Tibial nerve (tissue), 4 donors: ENCODE results near the gene TENM3.

Experiments used
- EP300 ChIP-seq, 2 donors: sonication (generic); formaldehyde crosslinking; IDR thresholded peaks; one replicate each; pipeline ENCODE4 v1.6.1; 2017; ENCODE audit warnings: antibody characterized with exemption in 2 of 2, mild to moderate bottlenecking in 1 of 2
- POLR2A ChIP-seq, 2 donors: fragments of 450-650 bp; IDR thresholded peaks; one replicate each; pipeline ENCODE4 v1.6.1; 2017; ENCODE audit warnings: antibody characterized with exemption in 2 of 2, mild to moderate bottlenecking in 2 of 2, moderate library complexity in 2 of 2
- TF ChIP-seq, protein P1 (sequence below), 5 experiments: fragments of 200-600 bp in 3 of 5; fragments of 450-650 bp in 2 of 5; sonication (generic) in 3 of 5; IDR thresholded peaks; one replicate each; pipeline ENCODE4 v1.5.1; 2016 to 2019; ENCODE audit warnings: antibody characterized with exemption in 5 of 5, mild to moderate bottlenecking in 3 of 5, moderate library complexity in 2 of 5

GRCh38 chr4:182294451-182294850 lies 51.2 kb downstream of the TENM3 start:
- TF ChIP-seq, protein P1, sequence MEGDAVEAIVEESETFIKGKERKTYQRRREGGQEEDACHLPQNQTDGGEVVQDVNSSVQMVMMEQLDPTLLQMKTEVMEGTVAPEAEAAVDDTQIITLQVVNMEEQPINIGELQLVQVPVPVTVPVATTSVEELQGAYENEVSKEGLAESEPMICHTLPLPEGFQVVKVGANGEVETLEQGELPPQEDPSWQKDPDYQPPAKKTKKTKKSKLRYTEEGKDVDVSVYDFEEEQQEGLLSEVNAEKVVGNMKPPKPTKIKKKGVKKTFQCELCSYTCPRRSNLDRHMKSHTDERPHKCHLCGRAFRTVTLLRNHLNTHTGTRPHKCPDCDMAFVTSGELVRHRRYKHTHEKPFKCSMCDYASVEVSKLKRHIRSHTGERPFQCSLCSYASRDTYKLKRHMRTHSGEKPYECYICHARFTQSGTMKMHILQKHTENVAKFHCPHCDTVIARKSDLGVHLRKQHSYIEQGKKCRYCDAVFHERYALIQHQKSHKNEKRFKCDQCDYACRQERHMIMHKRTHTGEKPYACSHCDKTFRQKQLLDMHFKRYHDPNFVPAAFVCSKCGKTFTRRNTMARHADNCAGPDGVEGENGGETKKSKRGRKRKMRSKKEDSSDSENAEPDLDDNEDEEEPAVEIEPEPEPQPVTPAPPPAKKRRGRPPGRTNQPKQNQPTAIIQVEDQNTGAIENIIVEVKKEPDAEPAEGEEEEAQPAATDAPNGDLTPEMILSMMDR (IDR thresholded peaks at IDR 0.05) = no peak
- TF ChIP-seq EP300 (IDR thresholded peaks at IDR 0.05) (no peak), POLR2A (IDR thresholded peaks at IDR 0.05) (no peak)
